ENCODE measurements around the gene IL1RL2.

The IL1RL2 gene

DNA sequence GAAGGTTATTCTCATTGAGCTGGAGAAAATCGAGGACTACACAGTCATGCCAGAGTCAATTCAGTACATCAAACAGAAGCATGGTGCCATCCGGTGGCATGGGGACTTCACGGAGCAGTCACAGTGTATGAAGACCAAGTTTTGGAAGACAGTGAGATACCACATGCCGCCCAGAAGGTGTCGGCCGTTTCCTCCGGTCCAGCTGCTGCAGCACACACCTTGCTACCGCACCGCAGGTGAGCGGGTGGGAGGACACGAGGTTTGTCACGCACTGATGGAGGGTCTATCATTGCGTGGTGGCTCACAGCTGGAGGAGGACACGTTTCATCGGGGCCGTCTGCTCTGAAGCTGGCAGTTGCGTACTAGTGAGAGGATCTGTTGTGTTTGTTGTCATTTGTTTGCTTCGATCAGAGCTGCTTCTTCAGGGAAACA, 48.2 kb downstream of the IL1RL2 start:
- no peaks in the 10 kb centered on the region for H3K27me3 ChIP-seq (ENCODE audit: insufficient read depth, low read depth)
- no peaks in the 10 kb centered on the region for H3K79me2 ChIP-seq (ENCODE audit: insufficient read depth, low read depth)
- no peak overlapping the region for H3K4me3 ChIP-seq (IDR thresholded peaks at IDR 0.05; ENCODE audit: insufficient read depth, low read depth, low read length)
- no peaks in the 10 kb centered on the region for H3K4me1 ChIP-seq (ENCODE audit: low read depth, poor library complexity, severe bottlenecking)
- H3K27ac ChIP-seq: no peak overlapping the region
- no peak overlapping the region for H2AFZ ChIP-seq (ENCODE audit: low read depth)
- no peaks in the 10 kb centered on the region for H4K20me1 ChIP-seq (ENCODE audit: insufficient read depth)
- H3K9ac ChIP-seq: no peak overlapping the region
- no peak for TF ChIP-seq CTCF (conservative IDR thresholded peaks at IDR 0.05; ENCODE audit: low read depth, low read length)
- H3K4me2 ChIP-seq: no peak overlapping the region
- H3K36me3 ChIP-seq (ENCODE audit: insufficient read depth): no peaks in the 10 kb centered on the region

GRCh38 chr2:102235491-102235890, 48.7 kb downstream of the IL1RL2 start:
- no peak overlapping the region for H3K9ac ChIP-seq
- no peak overlapping the region for H2AFZ ChIP-seq (ENCODE audit: low read depth)
- no peaks in the 10 kb centered on the region for H3K27me3 ChIP-seq (ENCODE audit: insufficient read depth, low read depth)
- H3K4me2 ChIP-seq: no peak overlapping the region
- H3K4me1 ChIP-seq (ENCODE audit: low read depth, poor library complexity, severe bottlenecking): peaks cover 2% of the 10 kb centered on the region
- H3K36me3 ChIP-seq (ENCODE audit: insufficient read depth): no peaks in the 10 kb centered on the region
- H4K20me1 ChIP-seq (ENCODE audit: insufficient read depth): no peaks in the 10 kb centered on the region
- H3K4me3 ChIP-seq (IDR thresholded peaks at IDR 0.05; ENCODE audit: insufficient read depth, low read depth, low read length): no peak overlapping the region
- no peaks in the 10 kb centered on the region for H3K79me2 ChIP-seq (ENCODE audit: insufficient read depth, low read depth)
- TF ChIP-seq CTCF (conservative IDR thresholded peaks at IDR 0.05; ENCODE audit: low read depth, low read length): no peak
- H3K27ac ChIP-seq: no peak overlapping the region

- Histone ChIP-seq H3K27ac (no peak overlapping the region), H3K27me3 (ENCODE audit: insufficient read depth, low read depth) (no peaks in the 10 kb centered on the region), H3K36me3 (ENCODE audit: insufficient read depth) (no peaks in the 10 kb centered on the region), H3K4me2 (no peak overlapping the region), H3K4me1 (ENCODE audit: low read depth, poor library complexity, severe bottlenecking) (peaks cover 5% of the 10 kb centered on the region), H4K20me1 (ENCODE audit: insufficient read depth) (no peaks in the 10 kb centered on the region), H2AFZ (ENCODE audit: low read depth) (no peak overlapping the region), H3K4me3 (IDR thresholded peaks at IDR 0.05; ENCODE audit: insufficient read depth, low read depth, low read length) (no peak overlapping the region), H3K9ac (no peak overlapping the region), H3K79me2 (ENCODE audit: insufficient read depth, low read depth) (no peaks in the 10 kb centered on the region)
- no peak for TF ChIP-seq CTCF (conservative IDR thresholded peaks at IDR 0.05; ENCODE audit: low read depth, low read length)
Measured at GRCh38 chr2:102236132-102236531, 49.3 kb downstream of the IL1RL2 start.

DNA sequence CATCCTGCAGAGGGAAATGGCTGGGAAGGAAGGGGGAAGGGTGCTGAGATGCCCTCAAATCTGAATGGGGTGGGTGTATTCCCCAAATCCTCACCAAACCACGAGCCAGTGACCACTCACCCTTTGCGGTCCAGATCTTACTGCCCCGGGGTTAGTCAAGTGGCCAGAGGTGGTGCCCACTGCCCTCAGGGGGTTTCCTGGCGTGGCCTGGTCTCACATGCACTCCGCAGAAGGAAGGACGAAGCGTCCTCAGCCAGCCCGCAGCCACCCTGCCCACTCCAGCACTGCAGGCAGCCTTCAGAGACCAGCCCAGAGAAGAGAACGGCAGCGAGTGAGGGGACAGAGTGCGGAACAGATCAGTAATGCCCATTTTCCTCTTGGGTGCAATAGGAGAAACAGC, 50.4 kb downstream of the IL1RL2 start:
- Histone ChIP-seq H3K4me3 (IDR thresholded peaks at IDR 0.05; ENCODE audit: insufficient read depth, low read depth, low read length) (no peak overlapping the region), H4K20me1 (ENCODE audit: insufficient read depth) (no peaks in the 10 kb centered on the region), H3K27ac (no peak overlapping the region), H2AFZ (ENCODE audit: low read depth) (no peak overlapping the region), H3K4me2 (no peak overlapping the region), H3K36me3 (ENCODE audit: insufficient read depth) (no peaks in the 10 kb centered on the region), H3K4me1 (ENCODE audit: low read depth, poor library complexity, severe bottlenecking) (peaks cover 5% of the 10 kb centered on the region), H3K79me2 (ENCODE audit: insufficient read depth, low read depth) (no peaks in the 10 kb centered on the region), H3K27me3 (ENCODE audit: insufficient read depth, low read depth) (no peaks in the 10 kb centered on the region), H3K9ac (no peak overlapping the region)
- no peak for TF ChIP-seq CTCF (conservative IDR thresholded peaks at IDR 0.05; ENCODE audit: low read depth, low read length)
